ENCODE data around the gene POLE2. TPM values are rescaled to one million over a fixed set of nuclear protein-coding genes. Genes with fewer than 3 reads are reported as not detected.

The POLE2 gene
- total RNA-seq, 1 experiment from 2014 or later: 31.4 TPM

- H3K36me3 ChIP-seq (ENCODE audit: control insufficient read depth, insufficient read depth, low read length): no peaks in the 10 kb centered on the region; the same call in 1 of the 2 replicates
- no peaks in the 10 kb centered on the region for H3K27me3 ChIP-seq (replicated peaks; ENCODE audit: control insufficient read depth, insufficient read depth, low read length)
- H3K27me3 Mint-ChIP-seq (ENCODE audit: insufficient read depth, unreplicated experiment): no peaks in the 10 kb centered on the region
- no peaks in the 10 kb centered on the region for H3K9me3 ChIP-seq
- peaks cover 15% of the 10 kb centered on the region for H3K4me1 Mint-ChIP-seq (ENCODE audit: low read depth, unreplicated experiment)
- peak overlapping the region; percentile 93 for H3K4me3 Mint-ChIP-seq (ENCODE audit: unreplicated experiment)
- peaks cover 14% of the 10 kb centered on the region for H3K4me1 ChIP-seq
- BruUV-seq (replicated peaks): no TSS peak
- intact Hi-C loops (cut with micrococcal nuclease; ENCODE audit: unreplicated experiment): loop anchor here (1.0 to 5.0 kb wide), 6 partner anchors 14 to 218 kb away; partner anchors contain the start of genes MGAT2, NEMF, POLE2 and RPL36AL
- peak; percentile 94 to 96 for DNase-seq
- H3K36me3 Mint-ChIP-seq (ENCODE audit: insufficient read depth, unreplicated experiment): peaks cover 69% of the 10 kb centered on the region
- ChIA-PET CTCF (interaction anchor here (0.5 to 1.9 kb wide), 21 partner anchors 10 to 262 kb away, joined by 3 to 23 read pairs (median 4); partner anchors contain the start of genes KLHDC2, MGAT2, NEMF and POLE2), POLR2A (interaction anchor here (0.6 to 1.5 kb wide), 12 partner anchors 10 to 306 kb away, joined by 3 to 28 read pairs (median 6); partner anchors contain the start of genes KLHDC2, LRR1, MGAT2 and NEMF)
- peak overlapping the region; percentile 99 for H3K27ac Mint-ChIP-seq (ENCODE audit: unreplicated experiment)
- peak overlapping the region; percentile 92 for H3K4me3 ChIP-seq (ENCODE audit: low read depth, low read length)
- peak; percentile 81 to 86 for TF ChIP-seq CTCF (IDR thresholded peaks at IDR 0.05; ENCODE audit: insufficient read depth in 1 of 2, low read depth in 1 of 2, low read length in 1 of 2, severe bottlenecking in 1 of 2, unreplicated experiment in 1 of 2)
- H3K9me3 Mint-ChIP-seq (ENCODE audit: unreplicated experiment): no peaks in the 10 kb centered on the region
These were observed 54.1 kb downstream of the POLE2 start for GRCh38 chr14:49633640-49634546.

- ChIA-PET POLR2A (interaction anchor here (0.5 to 1.7 kb wide), 4 partner anchors 10 to 244 kb away, joined by 3 to 20 read pairs (median 4); partner anchors contain the start of gene RPS29), CTCF (interaction anchor here (1.1 to 1.2 kb wide), 2 partner anchors 10 to 11 kb away, joined by 3 to 7 read pairs; partner anchors contain the start of gene DNAAF2)
- intact Hi-C loops (cut with micrococcal nuclease; ENCODE audit: unreplicated experiment): no loop called here
- no peaks in the 10 kb centered on the region for H3K27me3 Mint-ChIP-seq (ENCODE audit: insufficient read depth, unreplicated experiment)
- no peak for TF ChIP-seq CTCF (IDR thresholded peaks at IDR 0.05; ENCODE audit: insufficient read depth in 1 of 2, low read depth in 1 of 2, low read length in 1 of 2, severe bottlenecking in 1 of 2, unreplicated experiment in 1 of 2)
- BruUV-seq (replicated peaks): no TSS peak
- H3K36me3 ChIP-seq (ENCODE audit: control insufficient read depth, insufficient read depth, low read length): no peaks in the 10 kb centered on the region
- H3K27ac Mint-ChIP-seq (ENCODE audit: unreplicated experiment): no peak overlapping the region
- DNase-seq: peak; percentile 64 to 67
- H3K9me3 ChIP-seq: no peaks in the 10 kb centered on the region
- no peak overlapping the region for H3K4me3 Mint-ChIP-seq (ENCODE audit: unreplicated experiment)
- H3K4me3 ChIP-seq (ENCODE audit: low read depth, low read length): no peak overlapping the region
- H3K27me3 ChIP-seq (replicated peaks; ENCODE audit: control insufficient read depth, insufficient read depth, low read length): no peaks in the 10 kb centered on the region
- no peaks in the 10 kb centered on the region for H3K4me1 Mint-ChIP-seq (ENCODE audit: low read depth, unreplicated experiment)
- peaks cover 19% of the 10 kb centered on the region for H3K4me1 ChIP-seq
- no peaks in the 10 kb centered on the region for H3K9me3 Mint-ChIP-seq (ENCODE audit: unreplicated experiment)
- peaks cover 69% of the 10 kb centered on the region for H3K36me3 Mint-ChIP-seq (ENCODE audit: insufficient read depth, unreplicated experiment)
These were observed 63.8 kb downstream of the POLE2 start for GRCh38 chr14:49623941-49624839.
